Measurements from ENCODE around the gene VKORC1. TPM values are rescaled to one million over a fixed set of nuclear protein-coding genes. Genes with fewer than 3 reads are reported as not detected.

VKORC1 gene
- total and polyA plus RNA-seq, 2 experiments from 2014 or later, result 105 to 195 TPM

DNA sequence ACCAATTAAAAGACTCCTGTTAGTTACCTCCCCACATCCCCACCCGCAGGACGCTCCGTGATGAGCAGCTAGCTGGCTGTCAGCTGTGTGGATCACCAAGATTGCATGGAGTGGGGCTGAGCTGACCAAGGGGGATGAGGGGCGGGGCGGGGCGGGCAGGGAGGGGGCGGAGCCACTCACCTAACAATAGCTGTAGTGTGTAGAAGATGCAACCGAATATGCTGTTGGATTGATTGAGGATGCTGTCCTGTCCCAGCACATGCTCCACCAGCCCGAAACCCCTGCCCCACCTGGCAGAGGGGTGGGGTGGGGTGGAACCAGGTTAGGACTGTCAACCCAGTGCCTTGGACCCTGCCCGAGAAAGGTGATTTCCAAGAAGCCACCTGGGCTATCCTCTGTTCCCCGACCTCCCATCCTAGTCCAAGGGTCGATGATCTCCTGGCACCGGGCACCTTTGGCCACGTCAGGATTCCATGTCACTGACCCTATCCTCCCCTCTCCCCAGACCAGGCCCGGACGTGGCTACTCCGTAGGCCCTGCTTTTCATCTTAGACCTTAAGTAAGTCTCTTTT is 1.4 kb downstream of the VKORC1 start:
- Histone ChIP-seq H3K4me1 (ENCODE audit: insufficient read depth) (no peaks in the 10 kb centered on the region), H3K27ac (no peak overlapping the region), H2AFZ (no peak overlapping the region), H3K9me3 (ENCODE audit: low read depth) (no peaks in the 10 kb centered on the region), H3K79me2 (peaks cover 14% of the 10 kb centered on the region), H3K4me2 (peak overlapping the region; percentile 93), H4K20me1 (ENCODE audit: insufficient read depth, poor library complexity, severe bottlenecking) (no peaks in the 10 kb centered on the region), H3K9me2 (replicated peaks; ENCODE audit: insufficient read depth) (no peaks in the 10 kb centered on the region), H3K36me3 (replicated peaks; ENCODE audit: insufficient read depth, low read depth) (no peaks in the 10 kb centered on the region), H3K4me3 (no peak overlapping the region), H3K27me3 (no peaks in the 10 kb centered on the region)
- 28% methylated on average over 12 of the region's 17 CpGs for WGBS (ENCODE audit: low lambda C conversion rate, missing lambda C conversion rate)
- DNase-seq (ENCODE audit: low spot score), result peak; percentile 47
- TF ChIP-seq EZH2phosphoT487 (IDR thresholded peaks at IDR 0.05; ENCODE audit: low read depth, severe bottlenecking, unreplicated experiment) (no peak), EZH2 (IDR thresholded peaks at IDR 0.05; ENCODE audit: borderline replicate concordance) (no peak)
- TF ChIP-seq, protein P1, sequence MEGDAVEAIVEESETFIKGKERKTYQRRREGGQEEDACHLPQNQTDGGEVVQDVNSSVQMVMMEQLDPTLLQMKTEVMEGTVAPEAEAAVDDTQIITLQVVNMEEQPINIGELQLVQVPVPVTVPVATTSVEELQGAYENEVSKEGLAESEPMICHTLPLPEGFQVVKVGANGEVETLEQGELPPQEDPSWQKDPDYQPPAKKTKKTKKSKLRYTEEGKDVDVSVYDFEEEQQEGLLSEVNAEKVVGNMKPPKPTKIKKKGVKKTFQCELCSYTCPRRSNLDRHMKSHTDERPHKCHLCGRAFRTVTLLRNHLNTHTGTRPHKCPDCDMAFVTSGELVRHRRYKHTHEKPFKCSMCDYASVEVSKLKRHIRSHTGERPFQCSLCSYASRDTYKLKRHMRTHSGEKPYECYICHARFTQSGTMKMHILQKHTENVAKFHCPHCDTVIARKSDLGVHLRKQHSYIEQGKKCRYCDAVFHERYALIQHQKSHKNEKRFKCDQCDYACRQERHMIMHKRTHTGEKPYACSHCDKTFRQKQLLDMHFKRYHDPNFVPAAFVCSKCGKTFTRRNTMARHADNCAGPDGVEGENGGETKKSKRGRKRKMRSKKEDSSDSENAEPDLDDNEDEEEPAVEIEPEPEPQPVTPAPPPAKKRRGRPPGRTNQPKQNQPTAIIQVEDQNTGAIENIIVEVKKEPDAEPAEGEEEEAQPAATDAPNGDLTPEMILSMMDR (IDR thresholded peaks at IDR 0.05; ENCODE audit: poor library complexity), result no peak

DNA sequence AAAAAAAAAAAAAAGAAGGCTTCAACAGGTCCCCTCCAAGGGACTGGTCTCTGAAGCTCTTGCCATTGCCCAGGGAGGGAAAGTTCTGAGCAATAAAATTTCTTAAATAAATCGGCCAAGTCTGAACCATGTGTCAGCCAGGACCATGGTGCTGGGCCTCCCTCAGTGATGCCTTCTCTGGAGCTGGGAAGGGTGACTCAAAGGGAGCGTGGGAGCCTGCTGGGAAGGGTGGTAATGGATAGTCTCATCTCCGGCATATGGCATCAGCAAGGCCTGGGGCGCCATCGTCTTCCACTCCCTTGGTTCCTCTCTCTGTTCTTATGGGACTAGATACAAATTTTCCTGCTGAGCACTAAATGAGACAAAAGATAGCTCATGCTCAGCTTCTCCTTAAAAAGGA is 2.3 kb downstream of the VKORC1 start:
- no peaks in the 10 kb centered on the region for H3K9me3 ChIP-seq (ENCODE audit: low read depth)
- peaks cover 14% of the 10 kb centered on the region for H3K79me2 ChIP-seq
- no peaks in the 10 kb centered on the region for H3K36me3 ChIP-seq (replicated peaks; ENCODE audit: insufficient read depth, low read depth)
- H3K27me3 ChIP-seq, result no peaks in the 10 kb centered on the region
- no peak overlapping the region for H2AFZ ChIP-seq
- no peak overlapping the region for H3K27ac ChIP-seq
- peak; percentile 5 for DNase-seq (ENCODE audit: low spot score)
- 94% methylated on average over 5 of the region's 5 CpGs for WGBS (ENCODE audit: low lambda C conversion rate, missing lambda C conversion rate)
- TF ChIP-seq EZH2phosphoT487 (IDR thresholded peaks at IDR 0.05; ENCODE audit: low read depth, severe bottlenecking, unreplicated experiment), result no peak
- TF ChIP-seq, protein P1 (IDR thresholded peaks at IDR 0.05; ENCODE audit: poor library complexity), result no peak
- no peak for TF ChIP-seq EZH2 (IDR thresholded peaks at IDR 0.05; ENCODE audit: borderline replicate concordance)
- H3K4me1 ChIP-seq (ENCODE audit: insufficient read depth), result no peaks in the 10 kb centered on the region
- no peaks in the 10 kb centered on the region for H4K20me1 ChIP-seq (ENCODE audit: insufficient read depth, poor library complexity, severe bottlenecking)
- H3K4me2 ChIP-seq, result no peak overlapping the region
- H3K4me3 ChIP-seq, result no peak overlapping the region
- H3K9me2 ChIP-seq (replicated peaks; ENCODE audit: insufficient read depth), result no peaks in the 10 kb centered on the region

DNA sequence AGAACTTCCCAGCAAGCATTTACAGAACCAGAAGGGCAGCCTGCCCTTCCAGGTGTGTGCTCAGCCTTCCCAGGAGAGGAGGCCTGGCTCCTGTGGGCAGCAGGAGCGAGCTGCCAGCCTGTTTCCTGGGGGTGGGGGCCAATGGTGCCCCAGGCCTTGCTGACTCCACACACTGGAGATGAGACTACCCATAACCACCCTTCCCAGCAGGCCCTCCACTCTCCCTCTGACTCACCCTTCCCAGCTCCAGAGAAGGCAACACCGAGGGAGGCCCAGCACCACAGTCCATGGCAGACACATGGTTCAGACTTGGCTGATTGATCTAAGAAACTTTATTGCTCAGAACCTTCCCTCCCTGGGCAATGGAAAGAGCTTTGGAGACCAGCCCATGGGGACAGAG is 4.1 kb downstream of the VKORC1 start:
- Histone ChIP-seq H3K27ac (no peak overlapping the region), H4K20me1 (ENCODE audit: insufficient read depth, poor library complexity, severe bottlenecking) (no peaks in the 10 kb centered on the region), H3K4me3 (no peak overlapping the region), H3K27me3 (no peaks in the 10 kb centered on the region), H2AFZ (no peak overlapping the region), H3K36me3 (replicated peaks; ENCODE audit: insufficient read depth, low read depth) (no peaks in the 10 kb centered on the region), H3K9me2 (replicated peaks; ENCODE audit: insufficient read depth) (no peaks in the 10 kb centered on the region), H3K9me3 (ENCODE audit: low read depth) (no peaks in the 10 kb centered on the region), H3K4me2 (no peak overlapping the region), H3K79me2 (peaks cover 14% of the 10 kb centered on the region), H3K4me1 (ENCODE audit: insufficient read depth) (no peaks in the 10 kb centered on the region)
- TF ChIP-seq, protein P1 (IDR thresholded peaks at IDR 0.05; ENCODE audit: poor library complexity), result no peak
- TF ChIP-seq EZH2phosphoT487 (IDR thresholded peaks at IDR 0.05; ENCODE audit: low read depth, severe bottlenecking, unreplicated experiment) (no peak), EZH2 (IDR thresholded peaks at IDR 0.05; ENCODE audit: borderline replicate concordance) (no peak)
- WGBS (ENCODE audit: low lambda C conversion rate, missing lambda C conversion rate), result 96% methylated on average over 2 of the region's 2 CpGs
- DNase-seq (ENCODE audit: low spot score), result peak; percentile 8
